NCI-H1048 (cell line): ENCODE results near the gene SLCO3A1.

Experiments used
- DNase-seq: peaks from one replicate; lab custom pipeline; 2025; lab: John Stamatoyannopoulos, UW

The SLCO3A1 gene

DNA sequence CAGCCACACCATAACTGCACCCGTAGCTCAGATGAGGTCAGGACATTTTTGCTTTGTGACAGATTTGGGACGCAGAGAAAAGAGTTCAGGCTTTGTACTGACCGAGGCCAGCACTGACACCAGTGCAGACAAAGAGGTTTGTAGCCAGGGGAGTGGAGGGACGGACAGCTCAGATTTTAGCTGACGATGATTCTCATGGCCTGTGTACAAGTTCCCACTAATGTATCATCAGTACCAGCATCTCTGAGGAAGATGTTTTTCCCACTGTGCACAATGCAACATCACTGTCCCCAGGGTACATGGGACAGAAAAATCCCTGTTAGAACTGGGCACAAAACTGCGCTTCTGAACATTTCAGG is 112.7 kb downstream of the SLCO3A1 start:
- no peak for DNase-seq

DNA sequence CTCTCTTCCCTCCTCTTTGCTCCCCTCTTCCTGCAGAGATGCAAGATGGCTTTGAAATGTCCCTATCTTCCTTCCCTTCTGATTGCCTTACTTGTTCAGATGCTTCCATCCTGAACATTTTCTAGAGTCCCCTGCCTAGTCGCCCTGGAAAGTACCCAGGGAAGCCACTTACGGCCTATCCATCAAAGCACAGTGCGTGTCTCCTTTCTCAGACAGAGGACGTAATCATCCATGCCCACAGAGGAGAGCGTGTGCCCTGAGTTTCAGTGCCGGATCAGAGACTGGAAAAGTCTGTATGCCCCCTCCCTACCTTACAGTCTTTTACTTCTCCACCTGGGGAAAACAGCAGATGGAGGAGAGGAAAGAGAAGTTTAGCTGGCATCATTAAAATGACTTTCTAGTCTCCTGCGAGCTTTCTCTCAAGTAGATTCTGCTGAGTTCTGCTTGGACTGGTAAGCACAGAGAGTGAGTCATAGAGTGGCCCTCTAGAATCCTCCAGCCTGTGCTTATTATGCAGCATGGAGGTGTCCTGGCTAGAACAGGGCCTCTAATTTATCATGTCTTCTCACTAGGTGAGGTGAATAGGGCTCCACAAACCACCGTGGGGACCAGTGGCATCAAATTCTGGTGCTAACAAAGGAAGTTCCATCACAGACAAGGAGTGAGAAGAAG is 114.6 kb downstream of the SLCO3A1 start:
- no peak for DNase-seq

DNA sequence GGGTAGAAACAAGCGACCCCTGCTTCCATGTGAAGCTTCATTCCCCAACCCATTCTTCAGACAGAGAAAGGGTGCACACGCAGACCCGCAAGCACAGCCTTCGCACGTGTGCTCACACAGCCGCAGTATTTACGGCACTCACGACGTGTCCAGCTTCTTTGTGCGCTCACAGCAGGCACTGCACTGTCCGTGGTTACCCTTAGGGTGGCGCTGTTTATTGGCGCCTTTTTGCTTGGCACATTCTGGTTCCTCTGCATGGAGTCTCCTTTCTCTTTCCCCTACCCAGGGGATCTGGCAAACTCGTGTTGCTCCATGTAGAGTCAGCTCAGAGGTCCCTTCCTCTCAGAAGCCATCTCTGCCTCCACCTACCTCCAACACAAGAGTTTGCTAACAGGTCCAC is 115.1 kb downstream of the SLCO3A1 start:
- DNase-seq: no peak

DNA sequence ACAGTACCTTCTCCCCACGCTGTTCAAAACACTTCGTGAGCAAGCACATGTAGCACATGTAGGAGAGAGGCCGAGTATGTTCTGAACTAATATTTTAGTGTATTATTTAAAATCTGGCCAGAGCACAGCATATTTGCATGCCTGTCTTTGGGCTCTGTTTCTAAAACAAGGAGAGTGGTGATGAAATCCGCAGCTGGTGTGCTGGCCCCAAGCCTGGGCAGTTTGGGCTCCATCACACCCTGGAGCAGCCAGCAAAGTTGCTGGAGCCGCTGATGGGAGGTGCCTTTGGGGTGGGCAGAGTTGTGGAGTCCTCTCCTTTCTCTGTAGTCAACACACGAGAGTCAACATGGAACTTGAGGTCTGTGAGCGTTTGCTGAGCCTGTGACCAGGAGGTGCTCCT is 116.6 kb downstream of the SLCO3A1 start:
- DNase-seq: no peak

DNA sequence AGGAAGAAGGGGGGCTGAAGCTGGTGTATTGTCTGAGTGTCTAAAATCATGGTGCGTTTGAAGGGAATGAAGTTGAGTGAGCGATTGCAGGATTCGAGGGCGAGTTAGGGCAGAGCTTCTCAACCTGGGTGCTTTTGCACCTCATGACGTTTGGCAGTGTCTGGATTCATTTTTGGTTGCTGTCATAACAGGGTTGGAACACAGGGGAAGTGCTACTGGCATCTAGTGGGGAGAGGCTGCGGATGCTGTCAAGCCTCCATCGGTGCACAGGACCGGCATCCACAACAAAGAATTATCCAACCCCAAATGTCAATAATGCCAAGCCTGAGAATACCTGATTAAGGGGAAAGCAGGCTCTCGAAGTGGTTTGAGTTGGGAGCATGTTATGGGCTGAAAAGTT is 120.0 kb downstream of the SLCO3A1 start:
- DNase-seq: no peak

DNA sequence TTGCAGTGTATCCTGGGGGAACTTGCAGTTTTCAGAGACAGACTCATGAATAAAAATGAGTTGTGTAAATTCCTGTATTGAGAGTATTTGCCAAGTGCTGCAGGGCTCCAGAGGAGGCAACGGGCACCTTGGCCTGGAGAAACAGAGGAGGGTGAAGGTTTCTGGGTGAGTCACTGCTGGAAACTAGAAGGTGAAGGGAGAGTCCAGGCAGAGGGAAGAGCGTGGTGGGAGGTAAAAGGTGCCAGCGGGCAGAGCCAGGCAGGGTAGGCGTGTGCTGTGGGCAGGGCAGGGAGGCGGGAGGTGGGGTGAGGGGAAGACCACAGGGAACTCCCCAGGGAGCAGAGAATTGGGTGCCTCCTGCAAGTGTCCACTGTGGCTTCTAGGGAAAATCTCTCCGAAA is 120.8 kb downstream of the SLCO3A1 start:
- DNase-seq: no peak

DNA sequence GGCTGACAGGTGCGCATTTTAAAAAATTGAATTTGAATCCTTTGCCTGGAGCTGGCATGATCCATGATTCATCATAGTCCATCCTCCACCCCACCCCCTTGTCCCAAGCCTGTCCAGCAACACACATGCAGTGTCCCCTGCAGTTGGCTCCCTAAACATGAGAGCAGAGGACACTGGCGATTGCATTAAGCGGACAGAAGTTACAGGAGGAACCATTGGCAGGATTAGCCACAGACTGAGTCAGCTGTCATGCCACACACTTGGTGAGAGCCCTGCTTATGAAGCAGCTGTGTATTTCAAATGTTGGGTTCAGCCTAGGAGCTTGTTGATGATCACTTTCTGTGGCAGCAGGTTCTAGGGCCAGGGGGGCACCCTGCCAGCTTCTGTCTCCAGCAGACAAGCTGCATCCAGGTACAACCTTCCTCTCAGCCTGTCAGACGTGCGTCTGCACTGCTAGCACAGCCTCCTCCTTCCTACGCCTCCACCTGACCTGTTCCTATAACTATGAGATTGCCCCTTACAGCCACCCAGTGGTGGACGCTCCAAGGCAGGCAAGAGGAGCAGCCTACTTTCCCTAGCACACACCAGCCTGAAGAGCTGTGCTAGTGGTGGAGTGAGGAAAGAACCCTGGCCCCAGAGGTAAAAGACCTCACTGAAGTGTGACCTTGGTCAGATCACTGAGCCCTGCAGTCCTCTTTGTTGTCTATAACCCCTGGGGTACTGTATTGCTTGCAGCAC is 121.9 kb downstream of the SLCO3A1 start:
- no peak for DNase-seq

DNA sequence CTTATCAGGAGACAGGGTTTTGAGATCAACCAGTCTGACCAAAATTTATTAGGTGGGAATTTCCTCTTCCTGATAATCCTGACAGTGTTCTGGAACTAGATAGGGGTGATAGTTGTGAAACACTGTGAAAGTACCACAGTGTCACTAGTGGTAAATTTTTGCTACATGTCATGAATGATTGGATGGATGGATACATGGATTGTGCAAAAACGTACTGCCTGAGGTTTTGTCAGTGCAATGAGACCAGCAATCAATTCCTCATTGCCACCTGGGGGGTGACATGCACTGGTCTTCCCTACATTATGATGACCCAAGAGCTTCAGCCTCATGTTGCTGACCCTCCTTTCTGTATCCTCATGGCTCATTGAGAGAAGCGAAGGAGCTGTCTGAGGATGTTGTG is 123.5 kb downstream of the SLCO3A1 start:
- no peak for DNase-seq

DNA sequence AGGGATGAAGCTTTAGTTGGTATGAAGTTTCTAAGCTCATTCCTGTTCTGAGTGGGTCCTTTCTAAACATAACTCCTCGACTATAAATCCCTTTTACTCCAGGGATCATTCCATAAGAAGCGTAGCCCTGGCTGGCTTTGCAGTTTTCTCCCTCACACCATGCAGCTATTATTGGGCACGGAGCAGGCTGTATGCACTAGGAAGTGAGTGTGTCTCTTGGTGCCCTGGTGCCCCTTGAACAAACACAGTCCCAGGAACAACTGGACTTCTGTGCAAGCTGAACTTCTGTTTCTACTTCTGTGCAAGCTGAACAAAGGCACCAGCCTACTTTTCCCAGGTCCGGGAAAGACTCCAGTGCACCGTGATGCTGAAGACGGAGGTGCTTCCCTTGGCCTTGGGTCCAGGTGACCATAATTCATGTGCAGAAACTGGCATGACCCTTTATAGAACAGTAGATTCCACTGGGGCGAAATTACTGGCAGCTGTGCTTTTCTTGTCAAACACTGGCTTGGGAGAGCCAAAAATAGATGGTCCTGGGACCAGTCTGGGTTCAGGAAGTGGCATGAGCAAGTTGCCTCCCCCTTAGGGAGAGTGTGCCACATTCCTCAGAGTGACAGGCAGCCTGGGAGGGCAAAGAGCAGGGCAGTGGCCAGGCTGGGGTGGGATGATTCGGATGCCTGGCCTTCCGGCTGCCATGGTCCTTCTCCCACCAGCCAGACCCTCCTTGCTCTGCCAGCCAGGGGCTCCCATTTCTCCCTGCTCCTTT is 127.2 kb downstream of the SLCO3A1 start:
- DNase-seq: no peak

DNA sequence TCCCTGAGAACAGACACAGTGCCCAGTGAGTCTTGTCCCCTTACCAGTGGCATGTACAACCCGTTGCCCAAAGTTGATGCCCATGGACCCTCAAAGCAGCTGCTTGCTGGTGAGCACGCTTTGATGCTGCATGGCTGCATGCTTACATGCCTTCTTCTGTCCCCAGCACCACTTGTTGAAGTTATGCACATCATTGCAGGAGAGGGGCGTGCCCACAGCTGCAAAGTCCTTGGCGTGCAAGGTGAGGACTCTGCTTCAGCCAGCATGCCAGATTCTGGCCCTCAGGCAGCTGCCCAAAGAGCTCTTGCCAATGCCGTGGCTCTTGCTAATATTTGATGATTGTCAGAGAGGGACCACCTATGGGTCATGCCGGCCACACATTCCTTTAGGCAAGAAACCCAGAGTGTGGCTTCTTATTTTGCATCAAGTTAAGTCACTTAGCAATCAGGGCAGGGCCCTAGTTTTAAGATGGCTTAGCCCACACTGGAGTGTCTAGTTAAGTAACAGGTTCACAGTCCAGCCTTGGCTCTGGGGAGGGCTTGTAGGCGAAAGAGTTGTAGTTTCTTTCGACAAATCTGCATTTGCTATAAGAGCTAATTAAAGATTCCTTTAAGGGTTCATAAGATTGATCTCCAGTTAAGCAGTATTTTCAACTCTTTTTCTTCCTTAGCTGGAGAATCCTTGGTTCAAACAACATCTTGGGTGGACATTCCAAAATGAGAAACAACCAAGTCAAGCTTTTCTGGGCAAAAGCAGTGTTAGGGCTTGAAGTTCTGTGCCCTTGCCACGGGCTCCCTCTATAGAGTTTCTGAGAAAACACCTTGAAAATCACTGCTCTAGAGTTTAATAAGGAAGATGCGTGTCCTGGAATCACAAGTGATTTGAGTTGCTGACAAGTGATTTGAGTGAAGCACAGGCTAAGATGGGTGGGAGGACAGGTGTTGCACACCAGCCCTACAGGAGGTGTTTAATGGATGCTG is 128.6 kb downstream of the SLCO3A1 start:
- no peak for DNase-seq

DNA sequence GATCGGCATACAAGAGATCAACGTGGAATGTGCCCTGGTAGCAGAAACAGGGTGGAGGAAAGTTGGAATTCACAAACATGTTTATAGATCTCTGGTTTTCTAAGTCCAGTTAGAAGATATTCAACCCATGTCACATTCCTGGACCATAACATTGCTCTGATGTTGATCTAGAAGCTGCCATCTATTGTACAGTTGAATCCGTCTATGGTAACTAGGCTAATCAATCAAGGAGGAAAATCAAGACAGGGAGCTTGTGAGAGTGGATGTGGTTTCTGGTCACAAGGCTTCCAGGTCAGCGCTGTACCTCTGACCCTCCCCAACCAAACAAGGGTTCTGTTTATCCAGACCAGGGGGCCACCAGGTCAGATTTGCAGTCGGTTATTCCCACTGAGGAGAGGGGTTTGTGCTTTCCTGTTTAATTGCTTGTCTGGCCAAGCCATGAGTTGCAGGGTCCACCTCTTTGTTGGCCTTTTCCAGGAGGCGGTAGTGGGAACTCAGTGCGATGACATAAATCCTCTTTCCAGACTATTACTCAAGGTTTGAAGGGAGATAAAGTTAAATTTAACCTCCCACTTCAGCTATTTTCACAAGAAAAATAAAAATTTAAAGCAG is 130.3 kb downstream of the SLCO3A1 start:
- no peak for DNase-seq

DNA sequence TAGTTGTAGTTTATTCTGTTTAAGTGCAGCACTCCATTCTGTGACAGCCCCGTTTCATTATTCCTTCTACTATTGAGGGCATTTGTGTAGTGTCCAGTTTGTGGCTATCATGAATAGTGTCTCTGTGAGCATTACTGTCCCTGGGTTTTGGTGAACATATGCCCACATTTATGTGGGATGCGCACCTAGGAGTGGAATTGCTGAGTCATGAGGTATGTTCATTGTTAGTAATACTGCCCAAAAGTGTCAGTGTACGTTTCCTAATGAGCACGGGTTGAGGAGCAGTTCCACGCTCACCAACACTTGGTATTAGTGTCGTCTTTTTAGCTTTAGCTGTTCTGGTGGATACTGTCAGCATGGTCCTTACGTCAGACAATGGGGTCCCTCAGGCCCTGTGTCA is 131.8 kb downstream of the SLCO3A1 start:
- DNase-seq: no peak

DNA sequence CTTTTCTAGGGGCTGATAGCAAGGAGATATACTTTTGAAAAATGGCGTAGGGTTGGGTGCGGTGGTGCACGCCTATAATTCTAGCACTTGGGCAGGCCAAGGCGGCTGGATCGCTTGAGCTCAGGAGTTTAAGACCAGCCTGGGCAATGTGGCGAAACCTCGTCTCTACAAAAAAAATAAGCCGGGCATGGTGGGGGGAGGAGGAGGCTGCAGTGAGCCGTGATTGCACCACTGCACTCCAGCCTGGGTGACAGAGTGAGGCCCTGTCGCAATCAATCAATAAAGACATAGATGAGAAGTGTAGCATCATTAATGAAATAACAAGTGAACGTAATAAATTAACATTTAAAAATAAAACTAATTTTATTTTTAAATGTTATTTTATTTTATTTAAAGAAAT is 134.6 kb downstream of the SLCO3A1 start:
- DNase-seq: no peak

DNA sequence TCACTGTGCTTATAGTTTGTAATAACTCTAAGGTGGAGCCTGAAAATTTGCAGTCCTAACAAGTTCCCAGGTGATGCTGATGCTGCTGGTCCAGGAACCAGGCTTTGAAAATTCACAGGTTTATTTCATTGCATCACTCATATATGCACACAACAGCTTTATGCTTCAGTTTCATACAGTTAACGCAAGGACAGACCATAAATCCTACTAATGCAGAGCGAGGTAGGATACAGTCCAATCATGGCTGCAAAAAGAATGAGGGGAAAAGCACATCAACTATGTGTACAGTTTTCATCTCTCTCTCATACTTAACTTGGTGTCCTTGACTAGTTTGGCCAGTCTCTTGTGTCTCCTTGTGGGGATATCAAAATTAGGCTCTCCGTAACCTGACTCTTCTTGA is 135.1 kb downstream of the SLCO3A1 start:
- no peak for DNase-seq

DNA sequence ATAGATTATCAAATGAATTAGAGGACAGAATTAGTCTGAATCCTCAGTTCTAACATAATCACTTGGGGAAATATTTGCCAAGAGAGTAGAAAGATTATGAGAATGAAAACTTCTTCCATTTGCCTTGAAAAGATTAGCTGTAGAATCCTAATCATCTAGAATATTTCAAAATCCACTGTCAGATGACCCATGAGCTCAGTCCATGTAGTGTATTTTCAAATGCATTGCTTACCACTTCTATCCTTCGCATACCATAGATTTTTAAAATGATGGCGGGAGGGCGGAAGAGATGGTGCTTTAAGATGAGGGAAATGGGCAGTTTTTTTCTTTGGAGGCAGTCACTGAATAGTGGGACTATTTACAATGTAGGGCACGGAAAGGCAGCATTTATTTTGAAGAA is 136.3 kb downstream of the SLCO3A1 start:
- DNase-seq: no peak

DNA sequence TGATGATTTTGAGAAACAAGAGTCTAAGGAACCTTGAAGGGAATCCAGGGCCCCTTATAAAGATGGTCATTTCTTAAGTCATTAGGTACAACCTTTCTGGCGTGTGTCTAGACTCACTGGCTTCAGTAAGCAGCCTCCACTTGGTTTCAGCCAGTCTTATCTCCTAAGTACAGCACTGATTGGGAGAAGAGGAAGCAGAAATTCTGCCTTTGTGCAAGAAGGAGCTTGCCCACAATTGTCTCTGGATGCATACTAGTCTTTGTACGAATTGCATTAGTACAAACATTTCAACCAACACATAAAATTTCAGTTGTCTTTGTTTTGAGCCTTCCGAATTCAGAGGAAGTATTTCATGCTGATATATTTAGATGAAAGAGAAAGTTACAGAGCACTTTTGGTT is 139.4 kb downstream of the SLCO3A1 start:
- DNase-seq: no peak

DNA sequence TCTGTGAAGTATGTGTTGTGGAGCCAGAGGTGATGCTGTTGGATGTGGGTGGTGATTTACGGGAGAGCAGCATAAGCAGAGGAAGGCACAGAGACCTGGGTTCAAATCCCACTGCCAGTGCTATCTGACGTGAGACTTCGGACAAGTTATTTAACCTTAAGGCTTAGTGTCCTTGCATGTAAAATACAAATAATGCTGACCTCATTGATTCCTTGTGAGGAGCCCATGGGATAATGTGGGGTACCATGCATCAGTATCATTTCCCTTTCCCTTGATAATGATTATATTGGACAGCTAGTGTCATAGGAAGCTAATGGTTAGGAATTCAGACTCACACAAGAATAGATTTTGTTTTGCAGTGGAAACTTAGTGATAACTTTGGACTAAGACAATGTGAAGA is 141.6 kb downstream of the SLCO3A1 start:
- DNase-seq: no peak

DNA sequence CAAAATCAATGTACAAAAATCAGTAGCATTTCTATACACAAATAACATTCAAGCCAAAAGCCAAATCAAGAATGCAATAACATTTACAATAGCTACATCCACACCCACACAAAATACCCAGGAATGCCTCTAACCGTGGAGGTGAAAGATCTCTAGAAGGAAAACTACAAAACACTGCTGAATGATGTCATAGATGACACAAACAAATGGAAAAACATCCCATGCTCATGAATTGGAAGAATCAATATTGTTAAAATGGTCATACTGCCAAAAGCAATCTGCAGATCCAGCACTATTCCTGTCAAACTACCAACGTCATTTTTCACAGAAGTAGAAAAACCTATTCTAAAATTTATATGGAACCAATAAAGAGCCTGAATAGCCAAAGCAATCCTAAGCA is 143.7 kb downstream of the SLCO3A1 start:
- DNase-seq: no peak

DNA sequence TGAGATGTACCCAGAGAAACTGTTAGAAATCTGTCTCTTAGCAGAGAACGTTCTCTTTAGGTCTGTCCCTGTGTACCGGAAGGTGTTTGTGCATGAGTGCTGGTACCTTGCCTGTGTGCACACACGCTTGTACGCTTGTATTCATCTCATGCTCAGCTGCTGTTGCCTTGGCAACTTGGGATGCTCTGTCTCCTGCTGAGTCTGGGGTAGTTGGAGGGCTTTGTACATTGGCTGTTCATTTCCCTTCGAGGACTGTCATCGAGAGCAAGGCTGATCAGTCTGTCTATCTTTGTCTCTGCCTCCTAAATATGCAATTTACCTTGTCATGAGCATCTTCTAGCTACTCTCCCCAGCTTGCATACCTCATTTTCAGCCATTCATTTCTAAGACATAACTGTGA is 147.2 kb downstream of the SLCO3A1 start:
- DNase-seq: no peak

DNA sequence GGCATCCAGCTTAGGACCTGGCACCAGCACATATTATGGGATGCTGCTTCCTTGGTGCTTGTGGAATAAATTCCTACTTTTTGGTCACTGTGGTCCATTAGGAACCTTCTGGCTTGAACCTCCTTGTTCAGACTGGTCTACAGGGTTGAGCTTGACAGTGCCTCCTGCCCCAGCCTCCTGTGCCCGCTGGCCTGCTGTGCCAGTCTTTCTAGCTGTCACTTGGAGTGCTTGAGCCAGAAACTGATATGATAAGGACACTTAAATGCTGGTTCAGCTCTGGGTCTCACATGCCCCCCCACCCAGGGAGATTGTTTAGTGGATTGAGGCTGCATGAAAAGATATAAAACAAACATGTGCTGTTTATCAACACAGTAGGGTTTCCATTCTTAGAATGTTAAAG is 147.8 kb downstream of the SLCO3A1 start:
- no peak for DNase-seq

DNA sequence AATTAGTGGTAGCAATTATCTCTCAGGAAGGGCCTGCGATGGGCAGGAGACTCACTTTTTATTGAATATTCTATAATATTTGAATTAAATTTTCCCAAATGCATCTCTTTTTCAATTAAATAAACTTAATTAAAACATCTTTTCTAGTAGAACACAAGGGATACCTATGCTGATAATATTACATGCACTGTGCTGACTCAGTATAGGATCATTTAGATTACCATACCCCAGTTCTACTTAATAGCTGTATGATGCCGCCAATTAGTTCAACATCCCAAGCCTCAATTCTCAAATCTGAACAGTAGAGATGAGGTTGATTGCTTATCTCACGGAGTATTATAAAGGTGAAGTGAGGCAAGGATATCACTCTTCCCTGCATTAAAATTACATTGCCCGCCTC is 149.2 kb downstream of the SLCO3A1 start:
- no peak for DNase-seq
